Measurements from ENCODE around the gene PBX1. TPM values are rescaled to one million over a fixed set of nuclear protein-coding genes. Genes with fewer than 3 reads are reported as not detected.

Gene PBX1
- total and polyA plus RNA-seq, 10 of the 15 experiments (the other 5 are each of a cell fraction or from before 2014, with no cell fraction given) = 0.05 to 0.28 (median 0.11) TPM; not detected in 5

- Histone ChIP-seq H3K4me2 (ENCODE audit: control insufficient read depth, insufficient read depth) (no peak overlapping the region), H2AFZ (ENCODE audit: control insufficient read depth, low read depth, low read length) (no peak overlapping the region), H3K79me2 (ENCODE audit: control insufficient read depth, insufficient read depth, low read length) (no peaks in the 10 kb centered on the region), H3K4me1 (ENCODE audit: control insufficient read depth, insufficient read depth, low read length) (no peaks in the 10 kb centered on the region), H3K27me3 (replicated peaks in 1 of 2; ENCODE audit: control insufficient read depth in 2 of 2, insufficient read depth in 2 of 2, low read length in 1 of 2) (no peaks in the 10 kb centered on the region; a peak in 1 of 4 replicates), H3K9me3 (replicated peaks; ENCODE audit: control insufficient read depth, insufficient read depth, low read length) (no peaks in the 10 kb centered on the region), H3K4me3 (no peak overlapping the region), H3K27ac (ENCODE audit: control insufficient read depth, insufficient read depth) (no peak overlapping the region), H3K9ac (ENCODE audit: control insufficient read depth, insufficient read depth, low read length) (no peak overlapping the region), H4K20me1 (ENCODE audit: control insufficient read depth, insufficient read depth) (no peaks in the 10 kb centered on the region), H3K36me3 (ENCODE audit: control insufficient read depth in 2 of 2, insufficient read depth in 2 of 2, low read length in 1 of 2) (no peaks in the 10 kb centered on the region)
- SMC1A ChIA-PET (ENCODE audit: uncharacterized antibody, unreplicated experiment) = no interaction called here
- in situ Hi-C loops (cut with MboI) (no loop called here), intact Hi-C loops (cut with micrococcal nuclease; ENCODE audit: unreplicated experiment) (no loop called here)
- RAD21 ChIA-PET (ENCODE audit: unreplicated experiment) = no interaction called here
- POLR2A ChIA-PET = no interaction called here
- 4% methylated on average over 3 of the region's 3 CpGs for WGBS (ENCODE audit: insufficient coverage, insufficient replicate concordance, low lambda C conversion rate, missing lambda C conversion rate)
- BruUV-seq (replicated peaks) = no TSS peak
- TF ChIP-seq POU2F2 (IDR thresholded peaks at IDR 0.05; ENCODE audit: borderline replicate concordance, low read depth, low read length) (no peak), PML (IDR thresholded peaks at IDR 0.05; ENCODE audit: low read length) (no peak), ZNF274 (IDR thresholded peaks at IDR 0.05; ENCODE audit: insufficient read depth, insufficient read length) (no peak), PAX5 (IDR thresholded peaks at IDR 0.05; ENCODE audit: borderline replicate concordance, low read depth, low read length) (no peak), KDM1A (IDR thresholded peaks at IDR 0.05; ENCODE audit: borderline replicate concordance) (no peak), DPF2 (IDR thresholded peaks at IDR 0.05) (no peak), EP300 (IDR thresholded peaks at IDR 0.05; ENCODE audit: borderline replicate concordance in 1 of 2, control insufficient read depth in 1 of 2, low read depth in 2 of 2, low read length in 2 of 2) (no peak), SIX5 (IDR thresholded peaks at IDR 0.05; ENCODE audit: low read depth, low read length, severe bottlenecking) (no peak), BMI1 (IDR thresholded peaks at IDR 0.05; ENCODE audit: borderline replicate concordance) (no peak), BRCA1 (IDR thresholded peaks at IDR 0.05; ENCODE audit: low read depth, low read length) (no peak), HDGF (IDR thresholded peaks at IDR 0.05) (no peak), RELA (IDR thresholded peaks at IDR 0.05; ENCODE audit: borderline replicate concordance, partially characterized antibody) (no peak), SIN3A (IDR thresholded peaks at IDR 0.05; ENCODE audit: low read depth, low read length) (no peak)
- TF ChIP-seq, protein P1, sequence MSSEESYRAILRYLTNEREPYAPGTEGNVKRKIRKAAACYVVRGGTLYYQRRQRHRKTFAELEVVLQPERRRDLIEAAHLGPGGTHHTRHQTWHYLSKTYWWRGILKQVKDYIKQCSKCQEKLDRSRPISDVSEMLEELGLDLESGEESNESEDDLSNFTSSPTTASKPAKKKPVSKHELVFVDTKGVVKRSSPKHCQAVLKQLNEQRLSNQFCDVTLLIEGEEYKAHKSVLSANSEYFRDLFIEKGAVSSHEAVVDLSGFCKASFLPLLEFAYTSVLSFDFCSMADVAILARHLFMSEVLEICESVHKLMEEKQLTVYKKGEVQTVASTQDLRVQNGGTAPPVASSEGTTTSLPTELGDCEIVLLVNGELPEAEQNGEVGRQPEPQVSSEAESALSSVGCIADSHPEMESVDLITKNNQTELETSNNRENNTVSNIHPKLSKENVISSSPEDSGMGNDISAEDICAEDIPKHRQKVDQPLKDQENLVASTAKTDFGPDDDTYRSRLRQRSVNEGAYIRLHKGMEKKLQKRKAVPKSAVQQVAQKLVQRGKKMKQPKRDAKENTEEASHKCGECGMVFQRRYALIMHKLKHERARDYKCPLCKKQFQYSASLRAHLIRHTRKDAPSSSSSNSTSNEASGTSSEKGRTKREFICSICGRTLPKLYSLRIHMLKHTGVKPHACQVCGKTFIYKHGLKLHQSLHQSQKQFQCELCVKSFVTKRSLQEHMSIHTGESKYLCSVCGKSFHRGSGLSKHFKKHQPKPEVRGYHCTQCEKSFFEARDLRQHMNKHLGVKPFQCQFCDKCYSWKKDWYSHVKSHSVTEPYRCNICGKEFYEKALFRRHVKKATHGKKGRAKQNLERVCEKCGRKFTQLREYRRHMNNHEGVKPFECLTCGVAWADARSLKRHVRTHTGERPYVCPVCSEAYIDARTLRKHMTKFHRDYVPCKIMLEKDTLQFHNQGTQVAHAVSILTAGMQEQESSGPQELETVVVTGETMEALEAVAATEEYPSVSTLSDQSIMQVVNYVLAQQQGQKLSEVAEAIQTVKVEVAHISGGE (CRISPR knock-in tag; IDR thresholded peaks at IDR 0.05) = no peak
- ATAC-seq (no peak), DNase-seq (ENCODE audit: low read depth, low spot score) (no peak), FAIRE-seq (no peak)
- CTCF ChIA-PET = interaction anchor here (0.6 kb wide), 1 partner anchor 12 kb away, joined by 3 read pairs; no protein-coding TSS in a partner anchor
Observed at GRCh38 chr1:164605254-164606091, 46.5 kb downstream of the PBX1 start.
